Measurements from ENCODE around the gene IQCF2. TPM values are rescaled to one million over a fixed set of nuclear protein-coding genes. Genes with fewer than 3 reads are reported as not detected.

Gene IQCF2
- total and polyA plus RNA-seq, 4 donors: not detected

DNA sequence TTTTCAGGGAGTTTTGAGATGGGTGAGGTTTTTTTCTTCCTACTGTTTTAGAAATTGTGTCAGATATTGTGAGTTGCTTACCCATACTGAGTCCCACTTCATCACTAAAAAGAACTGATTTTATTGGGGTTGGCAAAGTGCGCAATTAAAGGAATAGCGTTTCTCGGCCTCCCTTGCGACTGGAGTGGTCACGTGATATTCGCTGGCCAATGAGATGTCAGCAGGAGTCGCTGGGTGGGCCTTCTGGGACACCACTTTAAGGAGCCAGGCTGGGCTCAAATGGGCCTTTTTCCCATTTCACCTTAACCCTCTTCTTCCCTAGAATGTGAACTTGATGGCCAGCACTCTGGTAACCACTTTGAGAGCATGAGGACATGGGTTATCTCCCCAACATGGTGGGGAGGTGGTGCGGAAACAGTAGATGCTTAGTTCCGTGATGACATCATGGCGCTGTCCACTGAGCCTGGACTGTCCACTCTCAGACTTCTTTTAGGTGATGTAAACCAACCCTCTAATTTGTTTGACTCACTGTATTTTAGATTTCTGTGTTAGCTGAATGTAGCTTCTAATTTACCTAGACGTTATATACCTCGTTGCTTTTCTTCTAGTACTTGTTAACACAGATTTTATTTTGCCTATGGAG lies 27.2 kb downstream of the IQCF2 start:
- Histone ChIP-seq H3K27me3 (ENCODE audit: control insufficient read depth in 3 of 3, insufficient read depth in 3 of 3, low read length in 2 of 3) (no peaks in the 10 kb centered on the region), H3K4me3 (no peak overlapping the region), H3K36me3 (ENCODE audit: control insufficient read depth in 4 of 4, insufficient read depth in 4 of 4, low read length in 4 of 4) (no peaks in the 10 kb centered on the region), H3K4me1 (ENCODE audit: control insufficient read depth in 5 of 5, insufficient read depth in 5 of 5, low read length in 5 of 5) (peaks cover 0 to 3% (median 0%) of the 10 kb centered on the region in 5 donors), H3K9me3 (ENCODE audit: control insufficient read depth in 4 of 4, insufficient read depth in 3 of 4, low read length in 3 of 4) (peaks cover 0 to 3% (median 0%) of the 10 kb centered on the region in 4 donors), H3K9ac (ENCODE audit: insufficient read depth in 1 of 2, low read length in 2 of 2) (no peak overlapping the region), H3K27ac (ENCODE audit: low read depth in 1 of 2, low read length in 1 of 2) (no peak overlapping the region)
- DNase-seq: no peak
- TF ChIP-seq, protein P1, sequence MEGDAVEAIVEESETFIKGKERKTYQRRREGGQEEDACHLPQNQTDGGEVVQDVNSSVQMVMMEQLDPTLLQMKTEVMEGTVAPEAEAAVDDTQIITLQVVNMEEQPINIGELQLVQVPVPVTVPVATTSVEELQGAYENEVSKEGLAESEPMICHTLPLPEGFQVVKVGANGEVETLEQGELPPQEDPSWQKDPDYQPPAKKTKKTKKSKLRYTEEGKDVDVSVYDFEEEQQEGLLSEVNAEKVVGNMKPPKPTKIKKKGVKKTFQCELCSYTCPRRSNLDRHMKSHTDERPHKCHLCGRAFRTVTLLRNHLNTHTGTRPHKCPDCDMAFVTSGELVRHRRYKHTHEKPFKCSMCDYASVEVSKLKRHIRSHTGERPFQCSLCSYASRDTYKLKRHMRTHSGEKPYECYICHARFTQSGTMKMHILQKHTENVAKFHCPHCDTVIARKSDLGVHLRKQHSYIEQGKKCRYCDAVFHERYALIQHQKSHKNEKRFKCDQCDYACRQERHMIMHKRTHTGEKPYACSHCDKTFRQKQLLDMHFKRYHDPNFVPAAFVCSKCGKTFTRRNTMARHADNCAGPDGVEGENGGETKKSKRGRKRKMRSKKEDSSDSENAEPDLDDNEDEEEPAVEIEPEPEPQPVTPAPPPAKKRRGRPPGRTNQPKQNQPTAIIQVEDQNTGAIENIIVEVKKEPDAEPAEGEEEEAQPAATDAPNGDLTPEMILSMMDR (IDR thresholded peaks at IDR 0.05; ENCODE audit: control extremely low read depth, extremely low read depth): no peak
- 95% methylated on average over 12 of the region's 12 CpGs for WGBS, 2 donors
- ATAC-seq (ENCODE audit: insufficient read depth, low FRiP score): no peak

- DNase-seq (no peak), ATAC-seq (ENCODE audit: insufficient read depth, low FRiP score) (no peak)
- WGBS, 2 donors: 69 to 73% methylated on average over 7 of the region's 7 CpGs
- Histone ChIP-seq H3K4me1 (ENCODE audit: control insufficient read depth in 5 of 5, insufficient read depth in 5 of 5, low read length in 5 of 5) (peaks cover 0 to 3% (median 0%) of the 10 kb centered on the region in 5 donors), H3K27ac (ENCODE audit: low read depth in 1 of 2, low read length in 1 of 2) (no peak overlapping the region), H3K9ac (ENCODE audit: insufficient read depth in 1 of 2, low read length in 2 of 2) (no peak overlapping the region), H3K4me3 (no peak overlapping the region), H3K9me3 (ENCODE audit: control insufficient read depth in 4 of 4, insufficient read depth in 3 of 4, low read length in 3 of 4) (peaks cover 0 to 3% (median 0%) of the 10 kb centered on the region in 4 donors), H3K27me3 (ENCODE audit: control insufficient read depth in 3 of 3, insufficient read depth in 3 of 3, low read length in 2 of 3) (no peaks in the 10 kb centered on the region), H3K36me3 (ENCODE audit: control insufficient read depth in 4 of 4, insufficient read depth in 4 of 4, low read length in 4 of 4) (no peaks in the 10 kb centered on the region)
- TF ChIP-seq, protein P1 (IDR thresholded peaks at IDR 0.05; ENCODE audit: control extremely low read depth, extremely low read depth): no peak
These were observed 30.0 kb downstream of the IQCF2 start for GRCh38 chr3:51891242-51892039.

DNA sequence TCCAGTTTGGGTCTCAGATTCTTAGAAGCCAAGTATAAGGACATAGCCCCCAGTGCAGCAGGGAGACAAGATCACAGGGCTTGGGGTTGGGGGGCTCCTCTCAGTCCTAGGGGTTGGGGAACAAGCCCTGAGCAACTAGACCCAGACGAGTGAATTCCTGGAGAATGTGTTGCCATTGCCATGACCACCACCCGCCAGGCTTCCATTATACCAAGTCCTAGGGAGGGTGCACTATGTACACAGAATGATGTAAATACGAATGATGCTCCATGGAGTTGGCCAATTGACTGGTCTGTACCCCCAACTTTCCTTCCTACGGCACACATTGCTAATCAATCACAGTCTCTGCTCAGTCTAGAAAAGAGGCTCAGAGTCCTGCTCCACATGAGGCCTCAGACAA lies 33.0 kb downstream of the IQCF2 start:
- ATAC-seq (ENCODE audit: insufficient read depth, low FRiP score): no peak
- Histone ChIP-seq H3K4me3 (no peak overlapping the region), H3K27ac (ENCODE audit: low read depth in 1 of 2, low read length in 1 of 2) (no peak overlapping the region), H3K9ac (ENCODE audit: insufficient read depth in 1 of 2, low read length in 2 of 2) (no peak overlapping the region), H3K9me3 (ENCODE audit: control insufficient read depth in 4 of 4, insufficient read depth in 3 of 4, low read length in 3 of 4) (no peaks in the 10 kb centered on the region), H3K4me1 (ENCODE audit: control insufficient read depth in 5 of 5, insufficient read depth in 5 of 5, low read length in 5 of 5) (no peaks in the 10 kb centered on the region), H3K27me3 (ENCODE audit: control insufficient read depth in 3 of 3, insufficient read depth in 3 of 3, low read length in 2 of 3) (no peaks in the 10 kb centered on the region), H3K36me3 (ENCODE audit: control insufficient read depth in 4 of 4, insufficient read depth in 4 of 4, low read length in 4 of 4) (no peaks in the 10 kb centered on the region)
- TF ChIP-seq, protein P1 (IDR thresholded peaks at IDR 0.05; ENCODE audit: control extremely low read depth, extremely low read depth): no peak
- DNase-seq: no peak
- 89 to 93% methylated on average over 4 of the region's 4 CpGs for WGBS, 2 donors
